Measurements from ENCODE around the gene RNF130. TPM values are rescaled to one million over a fixed set of nuclear protein-coding genes. Genes with fewer than 3 reads are reported as not detected.

RNF130 gene
- total RNA-seq, 2 donors from 2014 or later, result 83.9 to 151 TPM

DNA sequence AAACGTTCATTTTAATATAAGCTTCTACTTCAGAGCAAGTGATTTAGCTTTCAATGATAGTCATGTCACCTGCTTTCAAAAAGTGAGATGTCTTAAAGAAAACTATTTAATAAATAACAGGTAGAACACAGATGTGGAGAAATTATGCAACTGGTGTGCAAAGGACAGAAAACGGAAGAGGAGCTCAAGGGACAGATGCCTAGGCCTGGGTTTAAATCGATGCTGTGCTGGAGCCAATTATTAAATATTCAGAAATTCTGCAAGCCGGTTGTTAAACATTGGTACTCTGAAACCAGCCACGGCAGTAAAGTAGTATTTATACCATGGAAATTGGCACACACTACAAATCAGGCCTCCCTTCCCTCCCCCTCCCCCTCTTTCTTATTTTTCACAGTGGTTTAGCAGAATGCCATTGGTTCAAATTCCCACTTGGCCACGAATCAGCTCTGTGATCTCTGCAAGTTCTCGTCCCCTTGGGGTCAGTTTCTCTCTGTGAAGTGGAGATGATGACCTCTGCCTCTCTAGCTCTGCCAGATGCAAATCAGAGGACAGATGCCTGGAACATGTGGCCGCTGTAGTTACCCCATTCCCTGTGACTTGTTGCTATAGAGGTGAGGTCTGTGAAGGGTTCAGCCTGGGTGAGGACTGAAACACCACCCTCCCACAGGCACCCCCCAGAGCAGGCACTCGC is 6.2 kb upstream of the RNF130 start:
- H3K27ac ChIP-seq, result no peak overlapping the region
- no peak for ATAC-seq (ENCODE audit: insufficient number of reproducible peaks, low FRiP score, low read depth)
- TF ChIP-seq, protein P1, sequence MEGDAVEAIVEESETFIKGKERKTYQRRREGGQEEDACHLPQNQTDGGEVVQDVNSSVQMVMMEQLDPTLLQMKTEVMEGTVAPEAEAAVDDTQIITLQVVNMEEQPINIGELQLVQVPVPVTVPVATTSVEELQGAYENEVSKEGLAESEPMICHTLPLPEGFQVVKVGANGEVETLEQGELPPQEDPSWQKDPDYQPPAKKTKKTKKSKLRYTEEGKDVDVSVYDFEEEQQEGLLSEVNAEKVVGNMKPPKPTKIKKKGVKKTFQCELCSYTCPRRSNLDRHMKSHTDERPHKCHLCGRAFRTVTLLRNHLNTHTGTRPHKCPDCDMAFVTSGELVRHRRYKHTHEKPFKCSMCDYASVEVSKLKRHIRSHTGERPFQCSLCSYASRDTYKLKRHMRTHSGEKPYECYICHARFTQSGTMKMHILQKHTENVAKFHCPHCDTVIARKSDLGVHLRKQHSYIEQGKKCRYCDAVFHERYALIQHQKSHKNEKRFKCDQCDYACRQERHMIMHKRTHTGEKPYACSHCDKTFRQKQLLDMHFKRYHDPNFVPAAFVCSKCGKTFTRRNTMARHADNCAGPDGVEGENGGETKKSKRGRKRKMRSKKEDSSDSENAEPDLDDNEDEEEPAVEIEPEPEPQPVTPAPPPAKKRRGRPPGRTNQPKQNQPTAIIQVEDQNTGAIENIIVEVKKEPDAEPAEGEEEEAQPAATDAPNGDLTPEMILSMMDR (IDR thresholded peaks at IDR 0.05), result no peak

DNA sequence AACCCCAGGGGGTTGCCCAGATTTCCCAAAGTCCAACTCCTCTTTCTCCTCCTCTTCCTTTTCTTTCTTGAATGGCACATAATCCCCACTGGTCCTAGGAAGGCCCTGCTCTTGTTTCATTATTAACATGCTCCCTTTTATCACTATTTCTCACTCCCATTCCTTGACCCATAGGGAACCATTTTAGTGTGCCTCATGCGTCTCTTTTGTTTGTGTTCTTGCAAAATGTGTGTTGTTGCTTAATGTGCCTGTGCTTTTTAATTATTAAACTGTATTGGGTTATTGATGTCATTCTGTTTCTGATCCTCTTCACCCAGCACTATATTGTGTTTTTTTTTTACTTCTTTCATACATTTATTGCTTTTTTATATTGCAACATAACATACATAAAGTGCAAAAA is 4.1 kb upstream of the RNF130 start:
- Histone ChIP-seq H3K9me3 (no peaks in the 10 kb centered on the region), H3K4me1 (ENCODE audit: control insufficient read depth in 1 of 2, low read depth in 2 of 2) (peaks cover 0 to 5% of the 10 kb centered on the region in 2 donors), H3K27ac (no peak overlapping the region), H3K27me3 (replicated peaks; ENCODE audit: insufficient read depth) (no peaks in the 10 kb centered on the region), H3K4me3 (no peak overlapping the region), H3K36me3 (no peaks in the 10 kb centered on the region)
- DNase-seq (ENCODE audit: low spot score) (no peak), ATAC-seq (ENCODE audit: insufficient number of reproducible peaks, low FRiP score, low read depth) (no peak)
- TF ChIP-seq, protein P1 (IDR thresholded peaks at IDR 0.05), result no peak

More for the DNA sequence above, 6.2 kb upstream of the RNF130 start:
- no peaks in the 10 kb centered on the region for H3K4me1 ChIP-seq (ENCODE audit: control insufficient read depth in 1 of 2, low read depth in 2 of 2)
- H3K36me3 ChIP-seq, result no peaks in the 10 kb centered on the region
- H3K4me3 ChIP-seq, result no peak overlapping the region
- DNase-seq (ENCODE audit: low spot score), result no peak
- no peaks in the 10 kb centered on the region for H3K9me3 ChIP-seq
- H3K27me3 ChIP-seq (replicated peaks; ENCODE audit: insufficient read depth), result no peaks in the 10 kb centered on the region

DNA sequence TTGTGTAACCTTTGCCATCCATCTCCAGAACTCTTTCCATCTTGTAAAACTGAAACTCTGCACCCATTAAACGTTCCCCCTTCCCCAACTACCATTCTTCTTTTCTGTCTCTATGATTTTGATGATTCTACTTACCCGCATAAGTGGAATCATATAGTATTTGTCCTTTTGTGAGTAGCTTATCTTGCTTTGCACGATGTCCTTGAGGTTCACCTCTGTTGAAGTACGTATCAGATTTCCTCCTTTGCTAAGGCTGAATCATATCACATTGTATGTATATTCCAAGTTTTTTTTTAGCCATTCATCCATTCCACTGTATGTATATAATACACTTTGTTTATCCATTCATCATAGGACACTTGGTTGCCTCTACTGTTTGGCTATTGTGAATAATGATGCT is 2.9 kb upstream of the RNF130 start:
- Histone ChIP-seq H3K27ac (no peak overlapping the region), H3K4me3 (no peak overlapping the region), H3K4me1 (ENCODE audit: control insufficient read depth in 1 of 2, low read depth in 2 of 2) (peaks cover 0 to 17% of the 10 kb centered on the region in 2 donors), H3K9me3 (no peaks in the 10 kb centered on the region), H3K27me3 (replicated peaks; ENCODE audit: insufficient read depth) (no peaks in the 10 kb centered on the region), H3K36me3 (no peaks in the 10 kb centered on the region)
- TF ChIP-seq, protein P1 (IDR thresholded peaks at IDR 0.05), result no peak
- DNase-seq (ENCODE audit: low spot score), result no peak
- ATAC-seq (ENCODE audit: insufficient number of reproducible peaks, low FRiP score, low read depth), result no peak

DNA sequence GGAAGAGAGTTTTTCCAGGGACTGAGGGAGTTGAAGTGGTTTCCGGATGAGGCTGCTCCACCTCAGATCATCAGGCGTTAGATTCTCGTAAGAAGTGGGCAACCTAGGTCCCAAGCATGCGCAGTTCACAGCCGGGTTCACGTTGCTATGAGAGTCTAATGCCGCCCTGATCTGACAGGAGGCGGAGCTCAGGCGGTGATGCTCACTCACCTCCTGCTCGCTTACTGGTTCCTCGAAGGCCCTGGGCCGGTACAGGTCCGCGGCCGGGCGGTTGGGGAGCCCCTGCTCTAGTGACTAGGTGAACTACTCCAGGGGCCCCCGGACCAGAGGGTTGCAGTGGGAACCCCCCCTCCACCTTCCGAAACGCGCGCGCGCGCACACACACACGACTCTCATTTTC is 997 bp upstream of the RNF130 start:
- ATAC-seq (ENCODE audit: insufficient number of reproducible peaks, low FRiP score, low read depth) (no peak), DNase-seq (ENCODE audit: low spot score) (no peak)
- TF ChIP-seq, protein P1 (IDR thresholded peaks at IDR 0.05), result no peak
- no peaks in the 10 kb centered on the region for H3K36me3 ChIP-seq
- no peaks in the 10 kb centered on the region for H3K9me3 ChIP-seq
- H3K4me1 ChIP-seq (ENCODE audit: control insufficient read depth in 1 of 2, low read depth in 2 of 2), result peaks cover 0 to 30% of the 10 kb centered on the region in 2 donors
- no peaks in the 10 kb centered on the region for H3K27me3 ChIP-seq (replicated peaks; ENCODE audit: insufficient read depth)
- H3K4me3 ChIP-seq, result peak overlapping the region; percentile 98
- peak overlapping the region; percentile 93 to 94 for H3K27ac ChIP-seq

DNA sequence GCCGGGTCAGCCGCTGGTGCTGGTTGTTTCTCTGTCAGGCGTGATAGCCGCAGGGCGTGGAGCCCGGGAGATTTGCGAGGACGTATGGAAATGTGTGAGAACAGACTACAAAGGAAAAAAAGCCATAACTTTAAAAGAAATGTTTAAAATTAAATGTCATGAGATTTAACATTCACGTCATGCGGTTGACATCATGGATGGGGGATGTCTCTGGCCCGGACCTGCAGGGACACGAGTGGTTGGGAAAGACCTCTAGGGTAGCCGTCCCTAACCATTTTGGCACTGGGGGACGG is 643 bp upstream of the RNF130 start:
- H3K4me1 ChIP-seq (ENCODE audit: control insufficient read depth in 1 of 2, low read depth in 2 of 2), result peaks cover 0 to 30% of the 10 kb centered on the region in 2 donors
- no peaks in the 10 kb centered on the region for H3K36me3 ChIP-seq
- DNase-seq (ENCODE audit: low spot score), result no peak
- TF ChIP-seq, protein P1 (IDR thresholded peaks at IDR 0.05), result no peak
- ATAC-seq (ENCODE audit: insufficient number of reproducible peaks, low FRiP score, low read depth), result no peak
- no peaks in the 10 kb centered on the region for H3K27me3 ChIP-seq (replicated peaks; ENCODE audit: insufficient read depth)
- H3K9me3 ChIP-seq, result no peaks in the 10 kb centered on the region
- peak overlapping the region; percentile 93 to 94 for H3K27ac ChIP-seq
- H3K4me3 ChIP-seq, result peak overlapping the region; percentile 98

Data from thoracic aorta (tissue), 2 donors.